ENCODE data around the gene TM2D1.
"Not testable (repeated sequence)": the region's sequence is repeated elsewhere in the genome, so short reads cannot be mapped to it uniquely, and the experiment has no call there.

TM2D1 gene

GRCh38 chr1:61724813-61725694, at the start of gene TM2D1:
TSS of gene TM2D1 (minus strand) at chr1:61725141. CDS start at chr1:61725120, 21 bp downstream.
- DNase-seq: peak; percentile 78

GRCh38 chr1:61770131-61770530, 45.2 kb upstream of the TM2D1 start:
- no peak for DNase-seq

- no peak for DNase-seq
These were observed 33.0 kb upstream of the TM2D1 start for GRCh38 chr1:61757950-61758349.

GRCh38 chr1:61756773-61757172, 31.8 kb upstream of the TM2D1 start:
- DNase-seq: no peak

- no peak for DNase-seq
These were observed 29.6 kb upstream of the TM2D1 start for GRCh38 chr1:61754545-61754944.

GRCh38 chr1:61753998-61754508, 29.1 kb upstream of the TM2D1 start:
- DNase-seq: no peak

- DNase-seq: no peak
These were observed 28.0 kb upstream of the TM2D1 start for GRCh38 chr1:61752921-61753389.

GRCh38 chr1:61749574-61749973, 24.6 kb upstream of the TM2D1 start:
- no peak for DNase-seq

- no peak for DNase-seq
These were observed 23.6 kb upstream of the TM2D1 start for GRCh38 chr1:61748566-61748965.

- no peak for DNase-seq
These were observed 21.9 kb upstream of the TM2D1 start for GRCh38 chr1:61746813-61747212.

GRCh38 chr1:61743716-61744580, 19.0 kb upstream of the TM2D1 start:
- no peak for DNase-seq

GRCh38 chr1:61743431-61743705, 18.4 kb upstream of the TM2D1 start:
- DNase-seq: no peak

GRCh38 chr1:61742620-61743430, 17.9 kb upstream of the TM2D1 start:
- no peak for DNase-seq

GRCh38 chr1:61741711-61742619, 17.0 kb upstream of the TM2D1 start, which contains the start of gene PATJ:
TSS of gene PATJ (plus strand) at chr1:61742480. CDS start at chr1:61762893, 20,413 bp downstream.
- DNase-seq: no peak

- no peak for DNase-seq
These were observed 16.1 kb upstream of the TM2D1 start for GRCh38 chr1:61740751-61741700.

GRCh38 chr1:61732726-61733125, 7.8 kb upstream of the TM2D1 start:
- no peak for DNase-seq

- not testable (repeated sequence) for DNase-seq
These were observed 5.7 kb upstream of the TM2D1 start for GRCh38 chr1:61730679-61731078.

GRCh38 chr1:61727544-61727943, 2.6 kb upstream of the TM2D1 start:
- no peak for DNase-seq

GRCh38 chr1:61724506-61724812, 482 bp downstream of the TM2D1 start:
- no peak for DNase-seq

GRCh38 chr1:61718996-61719663, 5.8 kb downstream of the TM2D1 start:
- not testable (repeated sequence) for DNase-seq

All from NCI-H2081 treated with DMSO at 0.1 percent for 48 hours (cell line).